Measurements from ENCODE around the gene KPNA1. TPM values are rescaled to one million over a fixed set of nuclear protein-coding genes. Genes with fewer than 3 reads are reported as not detected.
"Not testable (repeated sequence)": the region's sequence is repeated elsewhere in the genome, so short reads cannot be mapped to it uniquely, and the experiment has no call there.

The KPNA1 gene
- total RNA-seq, 1 donor from 2014 or later = 71.7 TPM

DNA sequence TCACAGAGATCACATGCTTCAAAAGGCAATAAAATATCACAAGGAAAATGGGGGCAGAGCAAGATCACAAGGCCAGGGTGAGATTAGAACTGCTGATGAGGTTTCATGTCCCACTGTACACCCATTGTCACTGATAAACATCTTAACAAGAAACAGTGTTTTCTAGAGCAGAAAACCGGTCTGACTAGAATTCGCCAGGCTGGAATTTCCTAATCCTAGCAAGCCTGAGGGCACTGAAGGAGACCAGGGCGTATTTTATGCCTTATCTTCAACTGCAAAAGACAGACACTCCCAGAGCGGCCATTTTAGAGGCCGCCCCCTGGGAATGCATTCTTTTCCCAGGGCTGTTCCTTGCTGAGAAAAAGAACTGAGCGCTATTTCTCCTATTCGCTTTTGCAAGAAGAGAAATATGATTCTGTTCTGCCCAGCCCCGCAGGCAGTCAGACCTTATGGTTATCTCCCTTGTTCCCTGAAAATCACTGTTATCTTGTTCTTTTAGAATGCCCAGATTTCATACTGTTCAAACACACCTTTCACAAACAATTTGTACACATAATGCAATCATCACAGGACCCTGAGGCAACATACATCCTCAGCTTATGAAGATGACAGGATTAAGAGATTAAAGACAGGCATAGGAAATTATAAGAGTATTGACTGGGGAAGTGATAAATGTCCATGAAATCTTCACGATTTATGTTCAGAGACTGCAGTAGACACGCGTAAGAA lies 70.8 kb downstream of the KPNA1 start:
- intact Hi-C loops (cut with DNase I); DNase-seq (ENCODE audit: missing footprints); ATAC-seq: not testable (repeated sequence)

DNA sequence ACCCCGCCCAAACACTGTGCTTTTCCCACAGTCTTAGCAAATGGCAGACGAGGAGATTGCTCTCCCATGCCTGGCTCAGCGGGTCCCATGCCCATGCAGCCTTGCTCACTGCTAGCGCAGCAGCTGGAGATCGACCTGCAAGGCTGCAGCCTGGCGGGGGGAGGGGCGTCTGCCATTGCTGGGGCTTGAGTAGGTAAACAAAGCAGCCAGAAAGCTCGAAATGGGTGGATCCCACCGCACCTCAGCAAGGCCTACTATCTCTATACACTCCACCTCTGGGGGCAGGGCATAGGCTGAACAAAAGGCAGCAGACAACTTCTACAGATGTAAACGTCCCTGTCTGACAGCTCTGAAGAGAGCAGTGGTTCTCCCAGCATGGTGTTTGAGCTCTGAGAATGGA lies 71.6 kb downstream of the KPNA1 start:
- DNase-seq (ENCODE audit: missing footprints) (no peak), ATAC-seq (no peak)
- intact Hi-C loops (cut with DNase I) = no loop called here

DNA sequence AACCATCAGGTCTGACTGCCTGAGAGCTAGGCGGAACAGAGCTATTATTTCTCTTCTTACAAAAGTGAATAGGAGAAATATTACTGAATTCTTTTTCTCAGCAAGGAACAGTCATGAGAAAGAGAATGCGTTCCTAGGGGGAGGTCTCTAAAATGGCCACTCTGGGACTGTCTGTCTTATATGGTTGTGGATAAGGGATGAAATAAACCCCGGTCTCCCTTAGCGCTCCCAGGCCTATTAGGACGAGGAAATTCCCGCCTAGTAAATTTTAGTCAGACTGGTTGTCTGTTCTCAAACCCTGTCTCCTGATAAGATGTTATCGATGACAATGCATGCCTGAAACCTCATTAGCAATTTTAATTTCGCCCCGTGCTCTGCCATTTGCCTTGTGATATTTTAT lies 78.8 kb downstream of the KPNA1 start:
- intact Hi-C loops (cut with DNase I) = no loop called here
- DNase-seq (ENCODE audit: missing footprints) (no peak), ATAC-seq (no peak)

DNA sequence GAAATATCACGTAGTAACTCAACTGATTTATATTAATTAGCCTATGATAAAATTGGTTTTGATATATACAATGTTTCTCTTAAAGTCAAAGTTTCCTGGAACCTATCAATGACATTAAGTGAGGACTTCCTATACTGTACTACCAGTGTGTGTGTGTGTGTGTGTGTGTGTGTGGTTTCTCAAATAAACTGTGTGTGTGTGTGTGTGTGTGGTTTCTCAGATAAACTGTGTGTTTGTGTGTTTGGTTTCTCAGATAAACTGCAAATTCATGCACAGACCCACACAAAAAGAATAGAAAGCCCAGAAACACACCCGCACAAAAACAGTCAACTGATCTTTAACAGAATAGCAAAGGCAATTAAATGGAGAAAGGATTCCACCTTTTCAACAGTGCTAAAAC lies 84.4 kb downstream of the KPNA1 start:
- no peak for ATAC-seq
- intact Hi-C loops (cut with DNase I) = no loop called here

DNA sequence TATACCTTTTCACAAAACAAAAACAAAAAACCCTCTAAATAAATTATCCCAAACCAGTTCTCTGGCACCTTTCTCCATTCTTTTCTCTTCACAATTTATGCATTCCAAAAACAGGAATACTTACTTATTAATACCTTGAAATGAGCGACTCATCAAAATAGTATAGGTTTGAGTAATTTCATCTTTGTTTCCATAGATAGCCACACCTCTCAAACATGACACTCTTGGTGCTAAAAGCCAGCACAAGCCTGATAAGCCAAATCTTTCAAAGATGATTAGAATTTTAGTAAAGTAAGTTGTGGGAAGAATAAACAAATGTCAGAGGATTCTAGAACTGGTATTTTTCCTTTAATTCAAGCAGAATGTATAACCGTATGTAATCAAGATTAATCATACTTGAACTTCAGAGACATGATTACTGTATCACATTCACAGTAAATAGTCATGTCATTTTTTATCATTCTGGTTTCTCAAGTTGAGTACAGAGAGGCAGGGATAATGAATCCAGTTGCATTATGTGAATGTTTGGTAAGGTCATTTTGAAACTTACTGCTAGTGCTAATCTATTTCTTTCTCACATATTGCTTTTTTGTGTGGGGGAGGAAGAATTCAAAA lies 86.8 kb downstream of the KPNA1 start:
- intact Hi-C loops (cut with DNase I) = no loop called here
- DNase-seq (ENCODE audit: missing footprints) (no peak), ATAC-seq (no peak)

More for the DNA sequence above, 84.4 kb downstream of the KPNA1 start:
- DNase-seq (ENCODE audit: missing footprints) = no peak

DNA sequence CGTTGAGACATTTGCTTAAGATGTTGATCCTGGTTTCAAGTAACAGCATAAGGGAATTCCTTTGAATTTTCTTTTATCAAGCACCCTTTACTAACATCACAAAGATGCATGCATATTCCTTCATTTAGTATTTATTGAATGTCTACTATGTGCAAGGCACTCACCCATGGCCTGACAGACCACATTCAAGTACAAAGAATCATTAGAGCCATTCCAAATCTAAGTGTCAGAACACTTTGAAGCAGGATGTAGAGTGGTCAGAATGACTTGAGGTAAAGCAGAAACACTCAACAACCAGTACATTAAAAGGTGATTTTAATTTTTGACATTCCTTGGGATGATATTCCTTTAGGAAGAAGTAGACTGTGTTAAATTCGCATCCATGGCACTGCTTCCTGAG lies 92.9 kb downstream of the KPNA1 start:
- no peak for DNase-seq (ENCODE audit: missing footprints)
- intact Hi-C loops (cut with DNase I) = no loop called here
- ATAC-seq = no peak

DNA sequence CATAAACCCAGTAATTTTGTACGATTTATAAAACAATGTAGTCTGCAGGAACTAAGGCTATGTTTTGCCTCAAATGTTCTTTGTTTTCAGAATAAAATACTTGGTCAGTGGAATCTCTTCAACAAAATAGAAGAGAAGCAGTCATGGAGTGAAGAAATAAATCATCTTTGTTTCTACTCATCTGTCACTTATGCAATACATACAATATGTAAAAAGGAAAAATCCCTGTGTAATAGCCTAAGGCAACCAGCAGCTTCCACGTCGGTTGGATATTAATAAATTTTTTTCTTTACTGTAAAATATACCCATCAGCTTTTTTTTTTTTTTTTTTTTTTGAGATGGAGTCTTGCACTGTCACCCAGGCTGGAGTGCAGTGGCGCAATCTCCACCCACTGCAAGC lies 93.6 kb downstream of the KPNA1 start:
- ATAC-seq (no peak), DNase-seq (ENCODE audit: missing footprints) (no peak)
- intact Hi-C loops (cut with DNase I) = no loop called here

DNA sequence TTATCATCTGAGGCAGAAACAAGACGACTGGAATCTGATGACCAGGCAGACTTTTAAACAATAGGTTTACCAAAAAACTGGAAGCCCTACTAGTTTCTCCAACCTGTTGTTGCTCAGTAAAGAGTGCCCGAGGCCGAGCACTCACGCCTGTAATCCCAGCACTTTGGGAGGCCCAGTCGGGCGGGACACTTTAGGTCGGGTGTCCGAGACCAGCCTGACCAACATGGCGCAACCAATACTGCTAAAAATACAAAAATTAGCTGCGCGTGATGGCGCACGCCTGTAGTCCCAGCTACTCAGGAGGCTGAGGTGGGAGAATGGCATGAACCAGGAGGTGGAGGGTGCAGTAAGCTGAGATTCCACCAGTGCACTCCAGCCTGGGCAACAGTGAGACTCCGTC lies 97.8 kb downstream of the KPNA1 start:
- ATAC-seq = no peak
- intact Hi-C loops (cut with DNase I) = no loop called here
- DNase-seq (ENCODE audit: missing footprints) = no peak

DNA sequence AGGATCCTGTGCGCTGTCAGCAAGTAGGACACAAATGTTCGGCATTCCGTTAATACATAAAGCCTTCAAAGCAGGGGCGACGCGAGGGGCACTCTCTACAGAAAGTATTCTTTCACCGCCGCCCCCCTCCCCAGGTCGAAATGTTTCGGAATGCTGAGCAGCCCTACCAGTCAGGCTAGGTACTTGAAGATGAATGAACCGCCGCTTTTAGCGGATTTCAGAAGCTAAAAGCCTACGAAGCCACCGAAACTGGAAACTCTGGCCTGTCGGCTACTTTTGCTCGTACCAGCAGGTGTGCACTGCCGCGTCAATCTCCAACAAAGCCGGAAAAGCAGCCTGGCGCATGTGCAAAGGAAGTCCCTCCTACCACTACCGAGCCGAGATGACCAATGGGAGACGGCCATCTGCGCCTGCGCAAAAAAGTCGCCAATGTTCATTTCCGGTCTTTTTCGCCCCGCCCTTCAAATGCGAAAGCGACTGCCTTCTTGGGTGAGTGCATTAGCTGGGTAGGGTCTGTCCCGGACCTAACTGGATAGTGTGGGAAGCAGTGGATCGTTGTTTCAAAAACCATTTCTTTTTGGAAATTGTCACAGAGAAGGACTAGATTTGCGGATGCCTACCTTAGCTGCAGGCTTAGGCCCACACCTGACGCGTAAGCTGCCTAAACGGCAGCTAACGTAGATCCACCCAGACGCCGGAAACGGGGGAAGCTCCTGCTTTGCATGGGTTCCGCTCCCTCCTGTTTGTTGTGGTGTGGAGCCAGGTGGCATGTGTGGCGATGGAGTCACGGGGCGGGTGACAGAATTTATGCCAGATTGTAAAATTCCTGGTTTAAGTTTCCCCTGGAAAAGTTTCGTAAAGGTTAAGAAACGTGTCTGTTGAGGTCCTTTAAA lies 98.7 kb downstream of the KPNA1 start, which contains the start of gene WDR5B:
Gene WDR5B, minus strand, starts transcription at position 301 of the 893 bp plus-strand sequence. CDS start 534 bp downstream, outside the sequence.
- ATAC-seq = peak; percentile 97
- peak; percentile 96 for DNase-seq (ENCODE audit: missing footprints)
- intact Hi-C loops (cut with DNase I) = no loop called here

DNA sequence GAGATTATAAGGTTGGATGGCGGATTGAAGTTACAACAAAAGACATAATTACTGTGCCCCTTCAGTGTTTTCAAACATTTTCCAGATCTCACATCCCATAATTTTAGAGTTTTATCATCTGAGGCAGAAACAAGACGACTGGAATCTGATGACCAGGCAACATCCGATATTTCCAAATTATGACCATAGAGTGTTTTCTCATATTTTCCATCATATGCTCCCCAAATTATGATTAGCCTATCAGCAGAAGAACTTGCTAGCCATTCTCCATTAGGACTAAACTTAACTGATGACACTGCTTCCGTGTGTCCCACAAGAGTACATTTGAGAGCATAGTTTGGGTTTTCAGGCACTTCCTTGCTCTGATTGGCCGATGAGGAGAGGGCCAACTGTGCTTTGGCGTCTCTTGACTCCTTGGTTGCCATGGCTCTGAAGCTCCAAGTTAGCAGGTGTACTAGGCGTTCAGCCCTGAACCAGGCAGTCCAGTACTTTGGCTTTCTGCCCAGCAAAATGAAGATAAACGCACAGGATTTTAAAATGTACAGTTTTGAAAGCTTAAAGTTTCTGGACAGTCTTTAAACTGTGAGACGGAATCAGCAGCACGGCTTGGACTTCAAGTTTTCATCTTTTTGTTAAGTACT lies 99.5 kb downstream of the KPNA1 start:
- no peak for ATAC-seq
- intact Hi-C loops (cut with DNase I) = no loop called here

DNA sequence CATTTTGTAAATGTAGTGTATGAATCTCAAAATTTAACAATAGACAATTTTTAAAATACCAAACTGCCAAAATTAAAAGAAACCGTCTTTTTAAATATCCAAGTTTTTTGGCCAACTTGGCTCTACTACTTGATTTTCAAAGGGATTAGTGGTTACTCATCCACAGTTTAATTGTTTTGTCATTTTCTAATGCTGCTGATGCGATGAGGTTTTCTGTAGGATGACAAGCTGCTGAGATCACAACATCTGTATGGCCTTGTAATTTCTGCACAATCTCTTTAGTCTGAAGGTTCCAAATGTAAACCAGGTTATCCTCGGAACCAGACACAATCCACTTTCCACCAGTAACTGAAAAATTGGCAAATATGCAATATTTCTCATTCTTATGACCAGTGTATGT lies 100.3 kb downstream of the KPNA1 start:
- DNase-seq (ENCODE audit: missing footprints) = no peak
- no peak for ATAC-seq
- intact Hi-C loops (cut with DNase I) = no loop called here

More for the DNA sequence above, 99.5 kb downstream of the KPNA1 start:
- DNase-seq (ENCODE audit: missing footprints) = no peak

DNA sequence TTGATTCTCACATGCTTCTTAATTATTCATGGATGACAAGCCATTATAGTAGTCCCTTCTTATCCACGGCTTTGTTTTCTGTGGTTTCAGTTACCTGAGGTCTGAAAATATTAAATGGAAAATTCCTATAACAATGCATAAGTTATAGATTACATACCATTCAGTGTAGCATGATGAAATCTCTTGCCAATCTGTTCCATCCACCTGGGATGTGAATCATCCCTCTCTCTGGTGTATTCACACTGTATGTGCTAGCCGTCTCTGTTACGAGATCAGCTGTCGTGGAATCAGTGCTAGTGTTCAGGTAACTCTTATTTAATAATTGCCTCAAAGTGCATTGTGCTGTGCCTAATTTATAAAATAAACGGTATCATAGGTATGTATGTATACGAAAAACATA lies 104.1 kb downstream of the KPNA1 start:
- ATAC-seq (no peak), DNase-seq (ENCODE audit: missing footprints) (no peak)
- intact Hi-C loops (cut with DNase I) = no loop called here

DNA sequence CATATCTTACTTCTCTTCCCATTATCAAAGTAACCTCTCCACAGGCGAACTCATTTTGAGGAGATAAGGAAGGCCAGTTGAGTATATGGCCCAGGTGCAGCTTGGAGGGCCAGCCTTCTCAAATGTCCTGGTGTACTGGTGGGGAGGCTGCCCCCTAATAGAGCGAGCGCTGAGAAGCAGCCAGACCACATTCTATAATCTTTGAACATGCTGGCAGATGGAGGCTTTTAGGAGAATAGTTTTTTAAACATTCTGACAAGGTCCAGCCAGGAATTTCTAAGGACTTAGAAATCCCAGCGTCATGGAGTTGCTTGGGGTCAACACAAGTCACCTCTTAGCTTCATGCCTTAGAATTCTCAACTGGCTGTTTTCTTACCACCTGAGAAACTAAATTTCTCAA lies 104.6 kb downstream of the KPNA1 start:
- no peak for ATAC-seq
- intact Hi-C loops (cut with DNase I) = no loop called here
- DNase-seq (ENCODE audit: missing footprints) = no peak

DNA sequence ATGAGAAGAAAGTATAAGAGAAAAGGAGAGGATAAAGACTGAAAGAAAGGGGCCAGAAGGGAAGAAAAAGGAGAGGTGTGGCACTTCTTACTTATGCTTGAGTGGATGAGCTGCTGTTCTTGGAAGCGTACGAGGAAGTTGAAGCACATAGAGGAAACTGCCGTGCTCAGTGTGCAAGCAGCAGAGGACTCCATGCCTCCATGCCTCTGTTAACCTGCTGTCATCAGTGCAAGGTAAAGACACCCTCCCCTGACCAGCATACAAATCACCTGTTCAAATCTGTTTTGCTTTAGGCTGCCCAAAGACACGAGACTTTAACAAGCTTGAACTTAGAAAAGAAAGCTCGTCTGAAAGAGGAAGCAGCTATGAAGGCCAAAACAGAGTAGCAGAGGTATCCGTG lies 105.3 kb downstream of the KPNA1 start:
- intact Hi-C loops (cut with DNase I) = no loop called here
- ATAC-seq = no peak

DNA sequence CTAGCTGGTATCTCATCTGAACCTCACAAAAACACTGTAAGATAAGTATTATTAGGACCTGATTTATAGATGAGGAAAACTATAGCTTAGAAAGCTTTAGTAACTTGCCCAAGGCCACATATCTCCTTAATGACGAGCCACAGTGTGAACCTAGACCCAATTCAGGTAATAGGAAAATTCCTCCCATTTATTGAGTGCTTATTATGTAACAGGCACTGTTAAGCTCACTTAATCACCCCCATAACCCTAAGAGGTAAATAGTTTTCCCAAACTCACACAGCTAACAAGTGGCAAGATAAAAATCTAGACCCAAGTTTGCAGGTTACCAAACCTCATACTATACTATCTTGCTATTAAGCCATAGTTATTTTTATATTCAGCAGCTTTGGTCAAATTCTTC lies 106.8 kb downstream of the KPNA1 start:
- intact Hi-C loops (cut with DNase I) = no loop called here
- ATAC-seq (no peak), DNase-seq (ENCODE audit: missing footprints) (no peak)

More for the DNA sequence above, 105.3 kb downstream of the KPNA1 start:
- DNase-seq (ENCODE audit: missing footprints) = no peak

DNA sequence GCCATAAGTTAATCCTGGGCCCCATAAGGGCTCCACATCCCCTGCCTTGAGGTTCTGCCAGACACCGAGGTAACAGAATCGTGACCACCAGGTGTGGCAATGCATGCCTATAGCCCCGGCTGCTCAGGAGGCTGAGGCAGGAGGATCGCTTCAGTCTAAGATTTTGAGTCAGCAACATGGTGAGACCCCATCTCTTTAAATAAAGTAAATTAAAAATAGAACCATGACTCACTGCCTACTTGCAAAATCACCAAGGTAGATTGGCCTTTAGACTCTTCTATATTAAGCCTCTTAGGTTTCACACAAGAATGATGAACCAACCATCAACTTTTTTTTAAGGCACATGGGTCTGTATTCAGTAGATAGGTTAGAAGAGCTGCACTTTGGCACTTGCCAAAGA lies 108.5 kb downstream of the KPNA1 start:
- intact Hi-C loops (cut with DNase I) = no loop called here
- ATAC-seq = no peak

DNA sequence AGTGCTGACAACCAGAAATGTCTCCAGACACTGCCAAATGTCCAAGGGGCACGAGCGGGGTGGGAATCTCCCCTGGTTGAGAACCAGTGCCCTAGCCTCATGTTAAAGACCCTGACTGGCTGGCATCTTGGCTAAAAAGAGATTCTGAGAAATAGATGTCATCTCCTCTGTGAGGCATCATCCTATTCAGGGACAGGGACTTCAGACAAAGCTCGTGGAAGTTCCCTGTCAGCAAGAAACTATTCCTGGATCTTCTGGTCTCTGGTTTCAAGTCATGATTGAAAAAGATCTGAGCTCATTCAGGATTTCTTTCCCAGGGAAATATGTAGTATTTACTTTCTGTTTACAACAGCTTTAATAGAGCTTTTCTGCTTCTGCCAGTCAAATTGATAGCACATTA lies 109.7 kb downstream of the KPNA1 start:
- ATAC-seq = no peak

More for the DNA sequence above, 108.5 kb downstream of the KPNA1 start:
- DNase-seq (ENCODE audit: missing footprints) = no peak

DNA sequence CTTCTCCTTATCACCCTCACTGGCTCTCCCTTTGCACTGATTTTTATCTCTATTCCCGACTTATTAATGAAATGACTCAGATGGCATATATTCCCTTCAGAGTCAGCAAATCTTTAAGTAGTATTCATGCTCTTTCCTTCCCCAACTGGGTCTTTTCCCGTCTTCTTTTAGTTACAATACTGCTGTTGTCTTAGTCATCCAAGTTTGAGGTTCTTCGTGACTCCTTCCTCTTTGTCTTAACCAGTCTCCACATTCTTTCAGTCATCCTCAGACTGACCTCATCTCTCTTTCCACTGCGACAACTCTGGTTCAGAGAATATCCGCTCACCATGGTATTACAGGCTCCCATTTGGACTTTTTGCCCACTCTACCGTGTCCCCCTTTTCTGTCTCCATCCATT lies 111.2 kb downstream of the KPNA1 start:
- DNase-seq (ENCODE audit: missing footprints) (no peak), ATAC-seq (no peak)
- intact Hi-C loops (cut with DNase I) = no loop called here

More for the DNA sequence above, 109.7 kb downstream of the KPNA1 start:
- intact Hi-C loops (cut with DNase I) = no loop called here
- no peak for DNase-seq (ENCODE audit: missing footprints)

DNA sequence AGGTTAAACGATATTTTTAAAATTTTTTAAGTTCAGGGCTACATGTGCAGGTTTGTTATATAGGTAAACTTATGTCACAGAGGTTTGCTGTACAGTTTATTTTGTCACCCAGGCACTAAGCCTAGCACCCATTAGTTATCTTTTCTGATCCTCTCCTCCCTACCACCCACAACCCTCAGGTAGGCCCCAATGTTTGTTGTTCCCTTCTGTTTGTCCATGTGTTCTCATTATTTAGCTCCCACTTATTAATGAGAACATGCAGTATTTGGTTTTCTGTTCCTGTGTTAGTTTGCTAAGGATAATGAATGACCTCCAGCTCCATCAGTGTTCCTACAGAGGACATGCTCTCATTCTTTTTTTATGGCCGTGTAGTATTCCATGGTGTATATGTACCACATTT lies 115.8 kb downstream of the KPNA1 start:
- ATAC-seq = no peak
- intact Hi-C loops (cut with DNase I) = no loop called here
- no peak for DNase-seq (ENCODE audit: missing footprints)

Data from Right ventricle myocardium inferior (tissue), 1 donor.